GM12872 (cell line): ENCODE data around the gene HSF5.

ENCODE experiments used
- CTCF ChIP-seq: IDR thresholded peaks from 3 replicates; pipeline ENCODE4 v1.5.1; 2011; ENCODE audit warnings: low read depth, mild to moderate bottlenecking, low read length, moderate library complexity; ENCODE audit not compliant: insufficient read depth

The HSF5 gene

GRCh38 chr17:58533616-58534188 lies 45.5 kb upstream of the HSF5 start:
- TF ChIP-seq CTCF: no peak

GRCh38 chr17:58532555-58532951 lies 44.3 kb upstream of the HSF5 start:
- TF ChIP-seq CTCF: no peak

- TF ChIP-seq CTCF: no peak
Measured at GRCh38 chr17:58531661-58532554, 43.7 kb upstream of the HSF5 start.

- no peak for TF ChIP-seq CTCF
Measured at GRCh38 chr17:58531122-58531521, 42.9 kb upstream of the HSF5 start.

- no peak for TF ChIP-seq CTCF
Measured at GRCh38 chr17:58530655-58531054, 42.4 kb upstream of the HSF5 start.

GRCh38 chr17:58529275-58529674 lies 41.1 kb upstream of the HSF5 start:
- no peak for TF ChIP-seq CTCF

- no peak for TF ChIP-seq CTCF
Measured at GRCh38 chr17:58528443-58528842, 40.2 kb upstream of the HSF5 start.
